Activated naive CD4-positive, alpha-beta T cell treated with anti-CD3 and anti-CD28 coated beads, Interleukin-2, amount 50 U/mL, for 72 hours (primary cell): Measurements from ENCODE around the gene CCDC74B. TPM values are rescaled to one million over a fixed set of nuclear protein-coding genes. Genes with fewer than 3 reads are reported as not detected.
"Not testable (repeated sequence)": the region's sequence is repeated elsewhere in the genome, so short reads cannot be mapped to it uniquely, and the experiment has no call there.

Experiments
- ATAC-seq, 2 donors: fragments of 150-1000 bp; cut with Tn5 transposase; 2 replicates each; pipeline ENCODE4 v1.10.0; 2021; ENCODE audit warnings: mild to moderate bottlenecking in 2 of 2, moderate library complexity in 2 of 2
- DNase-seq, 2 donors: peaks; one replicate each; pipeline ENCODE4 v3.0.0; 2021 to 2022; ENCODE audit warnings: low spot score in 2 of 2
- H3K27ac Mint-ChIP-seq, 2 donors: one replicate each; pipeline ENCODE4 v1.8.0; 2022; ENCODE audit warnings: mild to moderate bottlenecking in 2 of 2, mixed read lengths in 2 of 2
- H3K36me3 Mint-ChIP-seq, 2 donors: one replicate each; pipeline ENCODE4 v1.8.0; 2022; ENCODE audit warnings: mixed read lengths in 2 of 2
- H3K9me3 Mint-ChIP-seq, 2 donors: one replicate each; pipeline ENCODE4 v1.8.0; 2022; ENCODE audit warnings: mixed read lengths in 2 of 2
- total RNA-seq, 2 donors: library from RNA; stranded (reverse); gene quantifications; one replicate each; pipeline ENCODE4 v1.2.3, GENCODE V29; 2022

Gene CCDC74B
- total RNA-seq, 2 donors from 2014 or later, result 1.7 to 2.8 TPM

DNA sequence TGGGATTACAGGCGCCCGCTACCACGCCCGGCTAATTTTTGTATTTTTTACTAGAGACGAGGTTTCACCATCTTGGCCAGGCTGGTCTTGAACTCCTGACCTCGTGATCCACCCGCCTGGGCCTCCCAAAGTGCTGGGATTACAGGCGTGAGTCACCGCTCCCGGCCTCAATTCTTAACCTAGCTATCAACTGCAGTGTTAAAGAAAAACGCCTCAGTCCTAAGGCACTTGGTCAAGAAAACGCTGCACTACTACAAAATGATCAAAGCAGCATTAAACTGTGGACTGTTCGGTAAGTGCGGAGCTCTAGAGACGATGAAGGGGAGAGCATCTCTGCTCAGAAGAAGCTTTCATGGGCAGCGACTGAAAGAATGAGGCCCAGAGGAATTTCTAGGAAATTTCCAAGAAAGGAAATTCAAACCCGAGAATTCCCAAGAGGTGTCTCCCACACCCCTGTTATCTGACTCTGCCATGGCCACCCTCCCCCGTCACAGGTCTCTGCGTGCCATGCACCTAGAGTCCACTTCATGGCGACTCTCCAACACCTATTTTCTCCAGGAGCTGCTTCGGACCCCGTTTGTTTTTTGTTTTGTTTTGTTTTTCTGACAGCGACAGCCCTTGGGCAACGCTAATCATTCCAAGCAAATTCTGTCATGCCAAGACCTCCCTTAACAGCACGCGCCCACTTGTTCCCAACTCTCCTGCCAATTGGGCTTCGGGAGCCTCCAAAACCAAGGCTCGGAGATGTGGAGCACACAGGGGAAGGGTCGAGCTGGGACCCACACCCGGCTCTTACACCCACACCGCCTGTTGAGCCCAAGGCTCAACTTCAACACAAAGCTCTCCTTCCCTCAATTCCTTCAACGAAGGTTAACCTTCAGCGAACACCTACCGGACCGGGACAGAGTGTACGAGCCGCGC is 35.8 kb upstream of the CCDC74B start:
- not testable (repeated sequence) for H3K9me3 Mint-ChIP-seq, DNase-seq, ATAC-seq
- H3K27ac Mint-ChIP-seq, result peak overlapping the region; percentile 97 to 98
- H3K36me3 Mint-ChIP-seq, result peaks cover 12 to 22% of the 10 kb centered on the region in 2 donors

DNA sequence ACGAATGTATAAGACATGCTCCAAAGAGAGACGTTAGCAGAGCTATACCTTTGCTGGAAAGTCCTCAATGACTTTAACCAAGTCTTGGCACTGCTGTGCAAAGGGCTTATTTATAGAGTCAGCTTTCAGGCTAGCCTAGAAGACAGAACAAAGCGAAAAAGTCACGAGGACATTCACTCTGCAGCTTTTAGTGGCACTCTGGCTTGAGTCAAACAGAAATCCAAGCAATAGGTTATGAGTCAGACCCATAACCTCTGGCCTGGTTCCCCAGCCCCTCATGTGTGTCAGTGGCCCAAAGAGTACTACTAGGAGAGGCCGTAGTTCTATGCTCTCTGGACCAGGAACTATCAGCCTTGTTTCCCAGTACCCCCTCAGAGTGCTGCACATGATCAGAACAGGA is 30.0 kb upstream of the CCDC74B start:
- DNase-seq, H3K36me3 Mint-ChIP-seq, H3K9me3 Mint-ChIP-seq: not testable (repeated sequence)
- ATAC-seq, result peak; percentile 75 to 89
- peak overlapping the region in 1 of 2 donors; percentile 22 for H3K27ac Mint-ChIP-seq

DNA sequence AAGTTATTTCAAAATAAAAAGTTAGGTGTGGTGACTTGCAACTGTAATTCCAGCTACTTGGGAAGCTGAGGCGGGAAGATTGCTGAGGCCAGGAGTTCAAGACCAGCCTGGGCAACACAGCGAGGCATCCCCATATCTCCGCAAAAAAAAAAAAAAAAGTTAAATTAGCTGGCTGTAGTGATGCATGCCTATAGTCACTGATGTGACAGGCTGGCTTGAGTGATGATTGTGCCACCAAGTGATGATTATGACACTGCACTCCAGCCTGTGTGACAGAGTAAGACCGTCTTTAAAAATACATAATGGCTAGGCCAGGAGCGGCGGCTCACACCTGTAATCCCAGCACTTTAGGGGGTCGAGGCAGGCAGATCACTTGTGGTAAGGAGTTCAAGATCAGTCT is 25.0 kb upstream of the CCDC74B start:
- H3K27ac Mint-ChIP-seq, result peak overlapping the region in 1 of 2 donors; percentile 53

DNA sequence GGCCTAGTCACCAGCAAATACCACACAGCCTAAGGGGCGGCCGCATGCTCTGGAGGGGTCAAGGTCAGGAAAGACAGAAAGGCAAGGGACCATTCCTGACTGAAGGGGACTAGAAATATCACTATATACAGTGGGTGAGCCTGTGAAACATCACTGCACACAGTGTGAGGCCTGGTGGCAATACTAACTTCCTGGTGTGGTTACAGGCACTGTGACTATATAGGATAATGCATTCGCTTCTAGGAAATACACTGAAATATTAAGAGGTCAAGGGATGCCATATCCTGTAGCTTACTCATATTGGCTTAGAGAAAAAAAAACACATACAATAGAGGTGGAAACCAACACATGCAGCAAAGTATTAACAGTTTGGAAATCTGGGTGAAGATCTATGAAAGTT is 24.3 kb upstream of the CCDC74B start:
- H3K36me3 Mint-ChIP-seq, result peaks cover 18 to 27% of the 10 kb centered on the region in 2 donors
- peak overlapping the region in 1 of 2 donors; percentile 53 for H3K27ac Mint-ChIP-seq
- ATAC-seq, result peak; percentile 76 to 97
- not testable (repeated sequence) for DNase-seq, H3K9me3 Mint-ChIP-seq

More for the DNA sequence above, 25.0 kb upstream of the CCDC74B start:
- Mint-ChIP-seq H3K36me3 (peaks cover 14 to 21% of the 10 kb centered on the region in 2 donors), H3K9me3 (no peaks in the 10 kb centered on the region)
- no peak for ATAC-seq
- no peak for DNase-seq

DNA sequence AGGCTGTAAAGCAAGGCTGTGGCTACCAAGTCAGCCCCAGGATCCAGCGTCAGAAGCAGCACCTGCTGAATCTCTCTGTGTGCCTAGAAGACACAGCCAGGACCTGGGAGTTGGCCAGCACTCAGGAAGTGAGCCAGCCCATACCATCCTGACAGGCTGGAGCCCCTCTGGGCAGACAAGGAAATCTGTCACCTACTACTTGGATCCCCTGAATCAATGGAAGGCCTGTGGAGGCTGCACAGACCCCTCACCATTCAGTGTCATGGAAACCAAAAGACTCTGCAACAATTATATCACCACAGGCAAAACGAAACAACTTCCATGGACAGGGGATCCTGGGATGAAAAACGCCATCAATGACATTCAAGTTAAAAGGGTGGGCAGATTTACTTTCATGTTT is 21.7 kb upstream of the CCDC74B start:
- ATAC-seq, H3K9me3 Mint-ChIP-seq, DNase-seq: not testable (repeated sequence)
- Mint-ChIP-seq H3K27ac (peak overlapping the region in 1 of 2 donors; percentile 54), H3K36me3 (peaks cover 19 to 29% of the 10 kb centered on the region in 2 donors)

DNA sequence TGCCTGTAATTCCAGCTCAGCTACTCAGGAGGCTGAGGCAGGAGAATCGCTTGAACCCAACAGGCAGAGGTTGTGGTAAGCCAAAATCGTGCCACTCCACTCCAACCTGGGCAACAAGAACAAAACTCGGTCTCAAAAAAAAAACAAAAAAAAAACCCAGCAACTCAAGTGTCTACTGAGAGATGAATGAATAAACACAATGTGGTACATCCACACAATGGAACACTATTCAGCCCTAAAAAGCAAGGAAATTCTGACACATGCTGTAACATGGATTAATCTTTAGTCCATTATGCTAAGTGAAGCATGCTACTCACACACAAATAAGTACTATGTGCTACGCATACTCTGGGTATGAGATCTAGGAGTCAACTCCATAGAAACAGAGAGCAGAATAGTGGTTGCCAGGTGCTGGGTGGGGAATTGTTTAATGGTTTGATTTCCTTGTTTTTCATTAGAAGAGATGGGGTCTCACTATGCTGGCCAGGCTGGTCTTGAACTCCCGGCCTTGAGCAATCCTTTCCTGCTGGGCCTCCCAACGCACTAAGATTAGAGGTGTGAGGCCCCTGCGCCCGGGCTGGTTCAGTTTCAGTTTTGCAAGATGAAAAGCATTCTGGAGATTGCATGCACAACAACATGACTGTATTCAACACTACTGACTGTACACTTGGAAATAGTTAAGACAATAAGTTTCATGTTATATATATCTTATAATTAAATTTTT is 20.5 kb upstream of the CCDC74B start:
- DNase-seq (no peak), ATAC-seq (no peak)
- H3K27ac Mint-ChIP-seq, result no peak overlapping the region
- peaks cover 19 to 29% of the 10 kb centered on the region in 2 donors for H3K36me3 Mint-ChIP-seq
- H3K9me3 Mint-ChIP-seq, result no peaks in the 10 kb centered on the region

DNA sequence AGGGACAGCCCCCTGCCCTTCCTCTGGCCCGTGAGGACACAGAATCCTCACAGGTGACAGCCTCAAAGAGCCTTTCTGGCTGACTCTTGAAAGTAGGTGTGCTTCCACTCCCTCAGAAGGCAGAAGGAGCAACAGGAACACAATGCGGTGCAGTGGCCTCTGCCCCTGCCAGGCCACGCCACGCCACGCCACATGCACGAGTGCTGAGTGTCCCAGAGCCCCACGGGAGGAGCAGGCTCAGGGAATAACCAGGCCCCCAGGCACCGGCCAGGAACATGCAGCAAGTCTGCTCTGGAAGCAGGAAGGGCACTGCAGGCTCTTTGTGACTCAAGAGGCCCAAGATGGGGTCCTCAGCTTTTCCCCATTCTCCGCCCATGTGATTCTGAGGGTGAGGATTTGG is 18.1 kb upstream of the CCDC74B start:
- DNase-seq (no peak), ATAC-seq (no peak)
- no peak overlapping the region for H3K27ac Mint-ChIP-seq
- H3K36me3 Mint-ChIP-seq, result peaks cover 14 to 24% of the 10 kb centered on the region in 2 donors
- no peaks in the 10 kb centered on the region for H3K9me3 Mint-ChIP-seq

DNA sequence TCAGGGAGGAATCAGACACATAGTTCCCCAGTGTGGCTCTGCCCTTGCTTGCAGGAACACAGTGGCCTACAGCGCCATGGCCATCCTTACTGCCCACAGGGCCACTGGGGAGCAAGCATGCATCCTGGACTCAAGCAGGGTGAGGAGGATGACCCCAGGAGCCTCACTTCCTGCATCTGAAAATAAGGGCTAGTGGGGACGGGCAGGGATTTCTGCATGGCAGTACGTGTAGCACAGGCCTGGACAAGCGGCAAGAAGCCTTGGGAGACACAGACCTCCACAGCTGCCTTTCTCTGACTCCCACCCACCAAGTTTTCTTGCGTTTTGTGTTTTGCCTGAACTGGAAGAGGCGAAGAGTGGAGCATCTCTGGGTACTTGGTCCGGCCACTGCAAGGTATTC is 17.6 kb upstream of the CCDC74B start:
- H3K27ac Mint-ChIP-seq, H3K9me3 Mint-ChIP-seq, DNase-seq, ATAC-seq: not testable (repeated sequence)
- peaks cover 9 to 19% of the 10 kb centered on the region in 2 donors for H3K36me3 Mint-ChIP-seq

DNA sequence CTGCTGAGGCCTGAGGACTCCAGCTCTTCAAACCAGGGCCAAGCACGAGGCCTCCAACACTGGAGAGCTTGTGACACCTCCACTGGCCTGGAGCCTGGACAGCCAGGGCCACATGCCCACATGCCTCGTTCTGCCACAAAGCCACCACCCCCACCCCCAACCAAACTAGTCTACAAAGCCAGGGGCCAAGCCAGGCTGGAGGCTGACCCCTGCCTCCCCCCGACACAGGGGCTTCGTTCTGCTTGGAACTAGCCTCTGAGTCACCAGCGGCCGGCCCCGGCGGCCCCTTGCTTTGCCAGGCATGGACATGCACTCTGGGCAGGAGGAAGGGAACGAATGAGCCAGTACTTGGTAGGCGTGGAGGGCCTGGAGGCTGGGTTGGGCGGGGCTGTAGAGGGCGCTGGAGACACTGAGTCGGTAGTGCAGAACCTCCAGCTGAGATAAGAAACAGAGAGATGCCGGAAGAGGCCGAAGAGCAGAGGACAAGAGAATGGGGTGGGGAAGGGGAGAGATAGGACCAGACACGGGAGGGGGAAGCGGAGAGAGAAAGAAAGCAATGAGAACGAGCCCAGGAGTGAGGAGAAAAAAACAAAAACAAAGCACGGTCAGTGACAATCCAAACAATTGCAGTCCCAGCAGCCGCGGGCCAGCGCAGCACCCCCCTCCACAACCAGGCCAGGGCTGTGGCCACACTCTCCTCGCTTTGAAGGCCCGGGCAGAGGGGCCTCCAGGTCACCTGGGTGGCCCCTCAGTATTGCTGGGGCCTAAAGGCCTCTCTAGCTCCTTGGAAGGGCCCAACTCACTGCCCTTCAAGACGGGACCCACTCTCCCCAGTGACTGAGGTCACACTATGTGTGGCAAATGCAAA is 16.2 kb upstream of the CCDC74B start:
- ATAC-seq, H3K27ac Mint-ChIP-seq, DNase-seq, H3K9me3 Mint-ChIP-seq: not testable (repeated sequence)
- H3K36me3 Mint-ChIP-seq, result peaks cover 6 to 14% of the 10 kb centered on the region in 2 donors

DNA sequence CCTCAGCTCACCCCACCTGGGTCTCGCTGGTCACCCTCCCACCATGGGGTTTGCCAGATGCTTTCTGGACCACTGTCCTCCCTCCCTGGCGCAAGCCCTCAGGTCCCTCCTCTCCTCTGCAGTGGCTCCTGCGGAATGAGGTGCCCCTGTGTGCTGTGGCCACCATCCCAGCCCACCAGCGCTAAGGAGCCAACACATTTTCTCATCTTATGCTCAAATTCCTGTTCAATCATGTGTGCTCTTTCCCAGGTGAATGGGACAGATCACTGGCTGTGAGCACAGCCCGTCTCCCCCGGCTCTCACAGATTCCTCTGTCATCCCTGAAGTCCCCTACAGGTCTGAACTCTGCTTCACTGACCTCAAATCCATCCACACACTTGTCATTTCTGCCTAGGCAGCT is 15.2 kb upstream of the CCDC74B start:
- peak overlapping the region in 1 of 2 donors; percentile 79 for H3K27ac Mint-ChIP-seq

DNA sequence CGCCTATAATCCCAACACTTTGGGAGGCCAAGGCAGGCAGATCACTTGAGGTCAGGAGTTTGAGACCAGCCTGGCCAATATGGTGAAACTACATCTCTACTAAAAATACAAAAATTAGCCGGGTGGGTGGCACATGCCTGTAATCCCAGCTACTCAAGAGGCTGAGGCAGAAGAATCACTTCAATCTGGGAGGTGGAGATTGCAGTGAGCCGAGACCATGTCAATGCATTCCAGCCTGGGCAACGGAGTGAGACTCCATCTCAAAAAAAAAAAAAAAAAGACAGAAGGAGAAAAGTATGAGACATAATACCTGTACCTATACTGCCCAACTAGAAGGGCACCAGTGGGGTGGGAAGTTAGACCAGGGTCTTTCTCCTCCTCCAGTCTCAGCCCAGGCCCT is 14.5 kb upstream of the CCDC74B start:
- H3K9me3 Mint-ChIP-seq, H3K27ac Mint-ChIP-seq, DNase-seq, H3K36me3 Mint-ChIP-seq, ATAC-seq: not testable (repeated sequence)

More for the DNA sequence above, 15.2 kb upstream of the CCDC74B start:
- no peaks in the 10 kb centered on the region for H3K9me3 Mint-ChIP-seq
- peaks cover 6 to 14% of the 10 kb centered on the region in 2 donors for H3K36me3 Mint-ChIP-seq
- DNase-seq (no peak), ATAC-seq (no peak)

DNA sequence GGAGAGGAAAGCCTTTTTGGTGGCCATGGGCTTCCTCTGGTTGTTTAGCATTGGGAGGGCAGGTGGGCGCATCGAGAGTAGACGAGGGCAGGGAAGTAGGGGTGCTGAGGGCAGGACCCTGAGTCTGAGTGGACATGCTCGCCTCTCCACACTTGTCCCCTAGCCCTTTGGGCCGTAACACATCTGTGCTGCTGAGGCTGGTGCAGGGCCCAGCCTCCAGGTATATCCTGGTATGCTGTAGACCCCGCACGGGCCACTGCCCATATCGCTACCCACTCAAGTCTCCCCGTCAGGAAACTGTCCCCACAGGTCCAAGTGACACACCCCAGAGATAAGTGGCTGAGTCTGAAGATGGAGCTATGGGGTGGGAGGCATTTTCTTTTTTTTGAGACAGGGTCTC is 13.7 kb upstream of the CCDC74B start:
- ATAC-seq, result no peak
- Mint-ChIP-seq H3K9me3 (no peaks in the 10 kb centered on the region), H3K36me3 (peaks cover 0 to 2% of the 10 kb centered on the region in 2 donors), H3K27ac (peak overlapping the region in 1 of 2 donors; percentile 23)
- no peak for DNase-seq

DNA sequence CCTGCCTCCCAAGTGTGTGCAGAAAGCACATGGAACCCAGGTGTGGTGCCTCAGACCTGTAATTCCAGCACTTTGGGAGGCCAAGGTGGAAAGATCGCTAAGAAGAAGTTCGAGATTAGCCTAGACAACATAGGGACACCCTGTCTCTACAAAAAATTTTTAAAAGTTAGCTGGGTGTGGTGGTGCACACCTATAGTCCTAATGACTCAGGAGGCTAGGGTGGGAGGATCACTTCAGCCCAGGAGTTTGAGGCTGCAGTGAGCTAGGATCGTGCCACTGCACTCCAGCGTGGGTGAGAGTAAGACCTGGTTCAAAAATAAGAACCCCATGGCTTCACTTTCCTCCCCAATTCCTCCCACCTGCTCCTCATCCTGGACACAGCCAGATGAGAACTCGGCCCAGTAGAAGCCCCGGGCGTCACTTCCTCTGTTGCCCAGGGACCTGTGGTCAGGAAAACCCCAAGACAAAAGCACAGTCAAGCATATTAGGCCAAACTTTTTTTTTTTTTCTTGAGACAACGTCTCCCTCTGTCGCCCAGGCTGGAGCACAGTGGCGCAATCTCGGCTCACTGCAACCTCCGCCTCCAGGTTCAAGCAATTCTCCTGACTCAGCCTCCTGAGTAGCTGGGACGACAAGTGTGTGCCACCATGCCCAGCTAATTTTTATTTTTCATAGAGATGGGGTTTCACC is 13.1 kb upstream of the CCDC74B start:
- H3K36me3 Mint-ChIP-seq, DNase-seq, H3K9me3 Mint-ChIP-seq: not testable (repeated sequence)
- ATAC-seq, result peak in 1 of 2 donors; percentile 59
- peak overlapping the region; percentile 23 to 60 for H3K27ac Mint-ChIP-seq

DNA sequence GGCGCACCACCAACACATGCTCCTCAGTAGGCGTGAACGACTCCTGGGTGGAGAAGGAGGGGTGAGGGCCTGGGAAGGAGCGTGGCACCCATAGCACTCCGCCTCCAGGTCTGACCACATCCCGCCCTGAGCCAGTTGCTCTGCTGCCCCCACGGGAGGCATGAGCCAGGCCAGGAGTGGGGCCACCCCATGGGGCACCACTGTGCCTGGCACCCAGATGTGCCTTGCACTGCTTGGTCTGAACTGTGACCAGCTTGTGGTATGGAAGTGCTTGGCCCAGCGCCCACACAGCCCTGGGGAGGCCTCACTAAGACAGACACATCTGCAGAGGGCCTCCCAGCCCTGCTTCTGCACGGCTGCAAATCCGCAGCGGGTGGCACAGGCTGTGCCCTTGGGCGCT is 12.4 kb upstream of the CCDC74B start:
- not testable (repeated sequence) for H3K36me3 Mint-ChIP-seq, H3K27ac Mint-ChIP-seq, ATAC-seq, DNase-seq, H3K9me3 Mint-ChIP-seq

DNA sequence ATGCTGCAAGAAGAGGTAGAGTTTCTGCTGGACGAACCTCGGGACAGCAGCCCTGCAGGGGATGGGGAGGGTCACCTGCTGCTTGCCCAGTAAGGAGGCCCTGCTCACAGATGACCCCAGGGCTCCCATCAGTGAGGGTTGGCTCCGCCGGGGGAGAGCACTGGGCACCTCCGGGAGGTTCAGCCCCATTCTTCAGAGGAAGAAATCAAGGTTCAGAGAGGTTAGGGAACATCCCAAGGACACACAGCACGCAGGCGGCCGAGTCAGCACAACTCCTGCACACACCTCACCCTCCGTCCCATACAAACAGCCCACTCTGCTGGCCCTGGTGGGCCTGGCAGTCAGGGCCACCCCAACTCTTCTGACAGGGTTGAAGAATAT is 11.7 kb upstream of the CCDC74B start:
- no peak for DNase-seq
- peak overlapping the region in 1 of 2 donors; percentile 48 for H3K27ac Mint-ChIP-seq
- H3K36me3 Mint-ChIP-seq, result no peaks in the 10 kb centered on the region
- H3K9me3 Mint-ChIP-seq, result no peaks in the 10 kb centered on the region
- ATAC-seq, result no peak
